ENCODE results near the gene SCLY. TPM values are rescaled to one million over a fixed set of nuclear protein-coding genes. Genes with fewer than 3 reads are reported as not detected.

SCLY gene
- polyA plus RNA-seq, 1 of the 3 experiments (the other 2 are of a cell fraction), result 20.9 TPM

- POLR2A ChIA-PET, result no interaction called here
- CTCF ChIA-PET, result no interaction called here
Observed at GRCh38 chr2:238090887-238091286, 30.1 kb downstream of the SCLY start.

More at GRCh38 chr2:238090887-238091286, 30.1 kb downstream of the SCLY start:
- H3K36me3 ChIP-seq (replicated peaks in 1 of 2; ENCODE audit: control insufficient read depth in 1 of 2, insufficient read depth in 2 of 2, low read length in 1 of 2), result peaks cover 0 to 2% of the 10 kb centered on the region in 2 experiments
- WGBS (ENCODE audit: low lambda C conversion rate), result 93% methylated on average over 4 of the region's 4 CpGs
- H3K4me1 ChIP-seq (ENCODE audit: control insufficient read depth in 1 of 2, insufficient read depth in 2 of 2, low read depth in 1 of 2, low read length in 1 of 2), result no peaks in the 10 kb centered on the region; a peak in 1 of 4 replicates
- TF ChIP-seq EP300 (IDR thresholded peaks at IDR 0.05; ENCODE audit: borderline replicate concordance in 1 of 2, low read depth in 1 of 2, low read length in 1 of 2), result no peak
- TF ChIP-seq CHD2 (IDR thresholded peaks at IDR 0.05; ENCODE audit: low read length, partially characterized antibody), result no peak
- TF ChIP-seq JUND (IDR thresholded peaks at IDR 0.05), result no peak
- TF ChIP-seq REST (IDR thresholded peaks at IDR 0.05; ENCODE audit: low read depth, low read length), result no peak
- TF ChIP-seq FOSL2 (IDR thresholded peaks at IDR 0.05; ENCODE audit: borderline replicate concordance, low read depth), result no peak
- TF ChIP-seq SMC3 (IDR thresholded peaks at IDR 0.05; ENCODE audit: low read depth, low read length), result no peak
- TF ChIP-seq RAD21 (IDR thresholded peaks at IDR 0.05; ENCODE audit: low read length), result no peak
- TF ChIP-seq USF1 (IDR thresholded peaks at IDR 0.05; ENCODE audit: borderline replicate concordance, low read depth), result no peak
- TF ChIP-seq TEAD4 (IDR thresholded peaks at IDR 0.05; ENCODE audit: borderline replicate concordance, insufficient read depth), result no peak
- TF ChIP-seq RCOR1 (IDR thresholded peaks at IDR 0.05; ENCODE audit: low read length), result no peak
- TF ChIP-seq IRF3 (IDR thresholded peaks at IDR 0.05; ENCODE audit: low read depth, low read length), result no peak
- no peak for TF ChIP-seq GABPA (IDR thresholded peaks at IDR 0.05; ENCODE audit: low read depth)
- TF ChIP-seq ZBTB33 (IDR thresholded peaks at IDR 0.05; ENCODE audit: borderline replicate concordance, low read depth), result no peak
- H3K79me2 ChIP-seq (ENCODE audit: insufficient read depth), result no peaks in the 10 kb centered on the region
- no peak overlapping the region for H3K4me2 ChIP-seq
- H3K9me2 ChIP-seq, result no peaks in the 10 kb centered on the region
- no peak overlapping the region for H2AFZ ChIP-seq (ENCODE audit: low read depth)
- H3K9ac ChIP-seq, result no peak overlapping the region
- no peaks in the 10 kb centered on the region for H3K9me3 ChIP-seq
- H3K4me3 ChIP-seq (ENCODE audit: low read depth in 2 of 2, low read length in 1 of 2), result no peak overlapping the region
- H4K20me1 ChIP-seq (ENCODE audit: insufficient read depth), result no peaks in the 10 kb centered on the region
- no peaks in the 10 kb centered on the region for H3K27me3 ChIP-seq (ENCODE audit: insufficient read depth)
- no peak for DNase-seq
- no peak overlapping the region for H3K27ac ChIP-seq (ENCODE audit: low read depth in 2 of 2, low read length in 1 of 2)
- no peaks in the 10 kb centered on the region for H3F3A ChIP-seq (replicated peaks; ENCODE audit: insufficient read depth)

All from SK-N-SH (cell line).